ENCODE data around the gene LSM6.

Gene LSM6

DNA sequence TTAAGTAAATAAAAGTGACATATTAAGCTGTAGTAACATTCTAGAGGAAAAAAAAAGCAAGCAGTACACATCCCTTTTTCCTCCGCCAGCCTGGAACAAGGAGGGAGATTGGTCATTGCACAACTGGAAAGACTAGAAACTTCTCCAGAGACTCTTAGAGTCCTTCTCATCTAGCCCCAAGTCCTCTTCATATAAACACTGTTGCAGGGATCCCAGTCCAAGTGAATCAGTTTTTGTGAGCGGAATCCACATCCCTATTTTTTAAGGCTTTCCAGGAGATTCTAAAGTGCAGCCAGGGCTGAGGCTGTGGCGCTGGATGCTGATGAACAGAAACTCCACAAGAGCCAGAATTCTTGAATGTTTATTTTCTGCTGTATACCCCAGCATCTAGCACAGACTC, 62.6 kb downstream of the LSM6 start:
- Histone ChIP-seq H2BK12ac (ENCODE audit: low read length in 2 of 2) (no peak overlapping the region), H2AFZ (ENCODE audit: low read depth, low read length) (no peak overlapping the region), H3K4me3 (ENCODE audit: insufficient read depth in 1 of 2, low read depth in 1 of 2, low read length in 2 of 2) (no peak overlapping the region), H3K4me2 (ENCODE audit: low read length, poor library complexity, severe bottlenecking) (no peak overlapping the region), H3K14ac (ENCODE audit: low read length in 2 of 2) (no peak overlapping the region), H2BK15ac (ENCODE audit: low read depth, poor library complexity, severe bottlenecking) (no peak overlapping the region), H3K18ac (ENCODE audit: low read depth in 1 of 2, low read length in 2 of 2) (no peak overlapping the region), H4K91ac (ENCODE audit: low read length) (no peak overlapping the region), H3K4ac (ENCODE audit: low read depth in 1 of 2, low read length in 2 of 2) (no peak overlapping the region), H3K36me3 (ENCODE audit: control insufficient read depth in 1 of 2, insufficient read depth in 2 of 2, low read depth in 1 of 2, low read length in 2 of 2) (no peaks in the 10 kb centered on the region), H3K23ac (ENCODE audit: low read length in 2 of 2) (no peak overlapping the region), H3K4me1 (ENCODE audit: control insufficient read depth, insufficient read depth, low read depth, low read length) (peaks cover 8% of the 10 kb centered on the region), H2BK5ac (ENCODE audit: low read depth, low read length, poor library complexity, severe bottlenecking) (no peak overlapping the region), H2BK120ac (ENCODE audit: low read depth, low read length) (no peak overlapping the region), H3K9ac (ENCODE audit: low read length) (no peak overlapping the region), H2AK5ac (ENCODE audit: low read length, severe bottlenecking) (no peak overlapping the region), H3K79me1 (replicated peaks; ENCODE audit: low read length, poor library complexity, severe bottlenecking) (no peaks in the 10 kb centered on the region), H3K27me3 (ENCODE audit: control insufficient read depth in 1 of 2, insufficient read depth in 1 of 2, low read length in 2 of 2) (no peaks in the 10 kb centered on the region), H3K9me3 (ENCODE audit: control insufficient read depth, low read length) (no peaks in the 10 kb centered on the region), H3K27ac (ENCODE audit: low read length, poor library complexity, severe bottlenecking) (no peak overlapping the region), H4K8ac (ENCODE audit: low read length) (no peak overlapping the region)
- DNase-seq, result no peak
- 100% methylated on average over 3 of the region's 3 CpGs for WGBS

Data from mesenchymal stem cell (in vitro differentiated cells and primary cell).